ENCODE data around the gene MYOCD.

MYOCD gene

DNA sequence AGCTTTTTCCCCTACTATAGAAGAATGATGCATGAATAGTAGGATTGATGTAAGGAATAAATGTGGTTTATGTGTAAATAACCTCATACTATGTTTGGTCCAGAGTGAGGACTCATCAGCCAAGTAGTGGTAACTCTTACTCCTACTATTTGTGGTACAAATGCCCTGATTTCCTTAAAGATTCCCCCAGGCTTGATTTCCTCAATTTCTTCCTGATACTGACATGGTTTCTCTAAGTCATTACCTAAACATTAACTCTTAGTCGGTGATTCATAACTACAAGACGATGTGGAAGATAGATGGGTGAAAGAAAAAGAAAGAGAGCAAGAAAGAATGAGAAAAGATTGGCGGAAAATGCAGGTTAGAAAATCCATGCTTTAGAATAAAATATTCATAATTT lies 17.2 kb upstream of the MYOCD start:
- DNase-seq (ENCODE audit: extremely low spot score) = no peak
- TF ChIP-seq NFRKB (IDR thresholded peaks at IDR 0.05) (no peak), TARDBP (IDR thresholded peaks at IDR 0.05) (no peak), HDGF (IDR thresholded peaks at IDR 0.05; ENCODE audit: borderline replicate concordance) (no peak), SUZ12 (IDR thresholded peaks at IDR 0.05) (no peak), L3MBTL2 (conservative IDR thresholded peaks at IDR 0.05) (no peak), ELF4 (IDR thresholded peaks at IDR 0.05) (no peak), FOXM1 (IDR thresholded peaks at IDR 0.05; ENCODE audit: borderline replicate concordance) (no peak), ZNF384 (IDR thresholded peaks at IDR 0.05) (no peak), BHLHE40 (IDR thresholded peaks at IDR 0.05; ENCODE audit: borderline replicate concordance) (no peak), ARNT (IDR thresholded peaks at IDR 0.05) (no peak)
- TF ChIP-seq, protein P1, sequence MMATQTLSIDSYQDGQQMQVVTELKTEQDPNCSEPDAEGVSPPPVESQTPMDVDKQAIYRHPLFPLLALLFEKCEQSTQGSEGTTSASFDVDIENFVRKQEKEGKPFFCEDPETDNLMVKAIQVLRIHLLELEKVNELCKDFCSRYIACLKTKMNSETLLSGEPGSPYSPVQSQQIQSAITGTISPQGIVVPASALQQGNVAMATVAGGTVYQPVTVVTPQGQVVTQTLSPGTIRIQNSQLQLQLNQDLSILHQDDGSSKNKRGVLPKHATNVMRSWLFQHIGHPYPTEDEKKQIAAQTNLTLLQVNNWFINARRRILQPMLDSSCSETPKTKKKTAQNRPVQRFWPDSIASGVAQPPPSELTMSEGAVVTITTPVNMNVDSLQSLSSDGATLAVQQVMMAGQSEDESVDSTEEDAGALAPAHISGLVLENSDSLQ (IDR thresholded peaks at IDR 0.05) = no peak
- ChIA-PET POLR2A (no interaction called here), CTCF (no interaction called here)

DNA sequence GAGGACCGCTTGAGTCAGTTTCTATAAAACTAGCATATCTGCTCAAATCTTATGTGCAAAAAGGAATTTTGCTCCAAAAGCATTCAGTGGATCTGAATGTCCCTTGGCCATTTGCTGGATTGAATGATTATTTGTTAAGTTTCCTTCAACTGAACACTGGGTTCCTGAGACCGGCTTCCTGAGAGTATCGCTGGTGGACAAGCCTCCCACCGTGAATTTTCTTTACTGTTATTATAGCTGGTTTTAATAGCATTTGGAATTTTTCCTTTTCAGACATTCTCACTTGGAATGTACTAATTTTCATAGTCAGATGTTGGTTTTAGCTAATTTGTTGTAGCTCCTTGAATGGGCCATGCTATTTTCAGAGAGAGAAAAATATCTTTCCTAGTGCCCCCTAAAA lies 9.8 kb upstream of the MYOCD start:
- TF ChIP-seq, protein P1 (IDR thresholded peaks at IDR 0.05) = no peak
- TF ChIP-seq NFRKB (IDR thresholded peaks at IDR 0.05) = no peak
- DNase-seq (ENCODE audit: extremely low spot score) = no peak
- POLR2A ChIA-PET = no interaction called here
- CTCF ChIA-PET = interaction anchor here (1.0 kb wide), 1 partner anchor 11 kb away, joined by 3 read pairs; no protein-coding TSS in a partner anchor

DNA sequence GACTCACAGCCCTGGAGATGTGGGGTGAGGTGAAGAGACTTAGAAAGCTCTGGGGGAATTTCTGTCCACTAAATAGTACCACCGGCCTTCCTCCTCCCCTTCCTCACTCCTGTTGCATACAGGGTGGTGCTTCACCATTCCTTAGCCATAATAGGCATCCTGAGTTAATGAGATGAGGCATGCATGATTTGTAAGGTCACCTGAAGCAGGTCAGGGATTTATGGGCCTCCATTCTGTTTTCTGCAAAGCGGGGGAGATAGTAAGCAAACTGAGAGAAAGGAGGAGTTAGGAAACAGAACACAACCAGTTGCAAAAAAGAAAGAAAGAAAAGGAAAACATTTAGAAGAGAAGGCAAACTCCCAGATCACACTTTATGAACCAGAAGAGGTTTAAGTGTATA lies 9.3 kb upstream of the MYOCD start:
- DNase-seq (ENCODE audit: extremely low spot score) = no peak
- TF ChIP-seq BHLHE40 (IDR thresholded peaks at IDR 0.05; ENCODE audit: borderline replicate concordance) (no peak), CTBP1 (IDR thresholded peaks at IDR 0.05; ENCODE audit: borderline replicate concordance) (no peak), FOXM1 (IDR thresholded peaks at IDR 0.05; ENCODE audit: borderline replicate concordance) (no peak), SP1 (IDR thresholded peaks at IDR 0.05) (no peak), SUZ12 (IDR thresholded peaks at IDR 0.05) (no peak), TARDBP (IDR thresholded peaks at IDR 0.05) (no peak), ELF4 (IDR thresholded peaks at IDR 0.05) (no peak), ZNF384 (IDR thresholded peaks at IDR 0.05) (no peak), FOXK2 (IDR thresholded peaks at IDR 0.05) (no peak), FOXA1 (IDR thresholded peaks at IDR 0.05) (no peak), HDGF (IDR thresholded peaks at IDR 0.05; ENCODE audit: borderline replicate concordance) (no peak), NFRKB (IDR thresholded peaks at IDR 0.05) (no peak), L3MBTL2 (conservative IDR thresholded peaks at IDR 0.05) (no peak), ARNT (IDR thresholded peaks at IDR 0.05) (no peak), LEF1 (IDR thresholded peaks at IDR 0.05; ENCODE audit: borderline replicate concordance) (no peak)
- TF ChIP-seq, protein P1 (IDR thresholded peaks at IDR 0.05) = no peak
- CTCF ChIA-PET = interaction anchor here (1.0 kb wide), 1 partner anchor 10 kb away, joined by 3 read pairs; no protein-coding TSS in a partner anchor
- POLR2A ChIA-PET = no interaction called here

DNA sequence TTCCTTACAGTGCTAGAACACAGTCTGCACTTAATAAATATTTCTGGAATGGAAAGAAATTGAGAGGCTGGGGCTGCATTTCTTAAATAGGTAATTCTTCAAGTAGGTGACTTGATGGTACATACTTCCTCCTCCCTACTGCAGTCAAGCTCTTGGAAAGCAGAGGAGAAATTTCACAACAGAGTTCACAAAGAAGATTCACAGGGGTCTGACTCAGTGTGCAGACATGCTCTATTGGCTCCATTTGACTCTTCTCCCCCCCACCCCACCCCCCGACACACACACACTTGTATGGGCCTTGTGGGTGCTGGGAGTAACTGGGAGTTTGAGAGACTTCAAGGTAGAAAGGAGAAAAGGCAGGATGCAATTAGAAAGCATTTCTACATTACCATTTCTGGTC lies 6.2 kb upstream of the MYOCD start:
- ChIA-PET CTCF (no interaction called here), POLR2A (no interaction called here)
- TF ChIP-seq ARNT (IDR thresholded peaks at IDR 0.05) = no peak
- TF ChIP-seq SUZ12 (IDR thresholded peaks at IDR 0.05) = no peak
- TF ChIP-seq L3MBTL2 (conservative IDR thresholded peaks at IDR 0.05) = no peak
- TF ChIP-seq HDGF (IDR thresholded peaks at IDR 0.05; ENCODE audit: borderline replicate concordance) = no peak
- TF ChIP-seq BHLHE40 (IDR thresholded peaks at IDR 0.05; ENCODE audit: borderline replicate concordance) = no peak
- no peak for TF ChIP-seq FOXK2 (IDR thresholded peaks at IDR 0.05)
- no peak for TF ChIP-seq NFRKB (IDR thresholded peaks at IDR 0.05)
- no peak for TF ChIP-seq TARDBP (IDR thresholded peaks at IDR 0.05)
- no peak for TF ChIP-seq CTBP1 (IDR thresholded peaks at IDR 0.05; ENCODE audit: borderline replicate concordance)
- TF ChIP-seq SP1 (IDR thresholded peaks at IDR 0.05) = no peak
- no peak for TF ChIP-seq FOXA1 (IDR thresholded peaks at IDR 0.05)
- no peak for TF ChIP-seq ELF4 (IDR thresholded peaks at IDR 0.05)
- DNase-seq (ENCODE audit: extremely low spot score) = no peak

DNA sequence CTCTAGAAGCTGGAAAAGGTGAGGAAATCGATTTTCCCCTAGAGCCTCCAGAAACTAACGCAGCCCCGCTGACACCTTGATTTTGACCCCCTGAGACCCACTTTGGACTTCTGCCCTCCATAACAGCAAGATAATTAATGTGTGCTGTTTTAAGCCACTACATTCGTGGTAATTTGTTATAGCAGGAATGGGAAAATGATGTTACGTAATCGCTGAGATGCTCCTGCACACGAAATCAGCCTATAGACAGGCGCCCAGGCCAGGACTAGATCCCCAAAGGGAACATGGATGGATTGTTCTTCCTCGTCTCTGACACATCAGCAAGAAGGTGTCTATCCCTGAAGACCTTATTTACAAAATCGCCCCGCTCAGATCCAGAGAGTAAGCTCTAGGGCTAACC lies 1.4 kb upstream of the MYOCD start:
- TF ChIP-seq ARNT (IDR thresholded peaks at IDR 0.05) (no peak), ELF4 (IDR thresholded peaks at IDR 0.05) (no peak), SP1 (IDR thresholded peaks at IDR 0.05) (no peak), FOXA1 (IDR thresholded peaks at IDR 0.05) (no peak), L3MBTL2 (conservative IDR thresholded peaks at IDR 0.05) (no peak)
- ChIA-PET POLR2A (no interaction called here), CTCF (interaction anchor here (1.8 to 3.0 kb wide), 2 partner anchors 78 to 118 kb away, joined by 4 to 14 read pairs; no protein-coding TSS in a partner anchor)
- DNase-seq (ENCODE audit: extremely low spot score) = no peak

DNA sequence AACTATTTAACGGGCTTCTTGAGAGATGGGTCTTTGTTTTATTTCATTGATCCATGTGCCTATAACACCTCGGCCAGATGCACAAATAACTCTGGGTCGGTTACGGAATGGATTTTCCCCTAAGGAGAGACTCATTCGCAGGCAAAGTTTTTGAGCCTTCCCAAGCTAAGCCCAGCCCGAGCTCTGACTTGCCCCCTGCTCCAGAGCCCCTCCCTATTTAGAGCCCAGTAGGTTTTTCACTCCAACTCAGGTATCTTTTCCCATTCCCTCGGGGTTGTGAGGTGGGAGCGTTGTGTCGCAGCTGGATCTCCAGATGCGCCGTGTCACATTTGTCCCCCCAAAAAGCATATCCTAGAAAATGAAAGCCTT lies 812 bp upstream of the MYOCD start:
- TF ChIP-seq ZNF384 (IDR thresholded peaks at IDR 0.05) = no peak
- no peak for TF ChIP-seq ELF4 (IDR thresholded peaks at IDR 0.05)
- no peak for TF ChIP-seq SUZ12 (IDR thresholded peaks at IDR 0.05)
- TF ChIP-seq SP1 (IDR thresholded peaks at IDR 0.05) = no peak
- CTCF ChIA-PET = interaction anchor here (1.1 to 3.0 kb wide), 3 partner anchors 77 to 323 kb away, joined by 3 to 14 read pairs (median 4); no protein-coding TSS in a partner anchor
- POLR2A ChIA-PET = interaction anchor here (1.5 kb wide), 1 partner anchor 353 kb away, joined by 4 read pairs; the partner anchor contains the start of gene ELAC2
- no peak for DNase-seq (ENCODE audit: extremely low spot score)

DNA sequence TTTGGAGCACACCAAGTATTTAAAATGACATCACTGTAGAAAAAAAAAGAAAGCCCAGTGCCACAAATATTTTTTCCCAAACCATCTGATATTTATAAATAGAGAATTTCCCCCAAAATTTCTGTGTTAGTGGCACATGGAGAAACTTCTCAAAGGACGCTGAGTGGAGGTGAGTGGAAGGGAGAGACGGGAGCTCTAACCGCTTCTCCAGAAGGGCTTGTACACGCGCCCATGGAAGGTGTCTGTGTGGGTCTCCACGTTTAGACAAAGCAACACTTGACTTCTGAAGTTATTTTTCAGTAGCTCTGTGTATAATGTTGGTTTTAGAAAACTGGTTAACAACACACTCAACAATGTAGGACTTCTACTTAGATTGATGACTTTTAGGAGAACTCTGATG lies 1.0 kb downstream of the MYOCD start:
- ChIA-PET POLR2A (no interaction called here), CTCF (interaction anchor here (0.7 to 3.0 kb wide), 10 partner anchors 10 to 486 kb away, joined by 3 to 14 read pairs (median 3); no protein-coding TSS in a partner anchor)

More for the DNA sequence above, 1.0 kb downstream of the MYOCD start:
- no peak for TF ChIP-seq ZNF384 (IDR thresholded peaks at IDR 0.05)
- TF ChIP-seq, protein P1 (IDR thresholded peaks at IDR 0.05) = no peak
- no peak for TF ChIP-seq ELF4 (IDR thresholded peaks at IDR 0.05)
- TF ChIP-seq CTBP1 (IDR thresholded peaks at IDR 0.05; ENCODE audit: borderline replicate concordance) = no peak
- TF ChIP-seq L3MBTL2 (conservative IDR thresholded peaks at IDR 0.05) = no peak
- TF ChIP-seq FOXK2 (IDR thresholded peaks at IDR 0.05) = no peak
- no peak for TF ChIP-seq TARDBP (IDR thresholded peaks at IDR 0.05)
- no peak for TF ChIP-seq NFRKB (IDR thresholded peaks at IDR 0.05)
- no peak for TF ChIP-seq ARNT (IDR thresholded peaks at IDR 0.05)
- no peak for TF ChIP-seq HDGF (IDR thresholded peaks at IDR 0.05; ENCODE audit: borderline replicate concordance)
- TF ChIP-seq FOXA1 (IDR thresholded peaks at IDR 0.05) = no peak
- no peak for TF ChIP-seq LEF1 (IDR thresholded peaks at IDR 0.05; ENCODE audit: borderline replicate concordance)
- no peak for TF ChIP-seq FOXM1 (IDR thresholded peaks at IDR 0.05; ENCODE audit: borderline replicate concordance)
- no peak for DNase-seq (ENCODE audit: extremely low spot score)
